CD4-positive, alpha-beta T cell treated with Interleukin-17A for 4 hours (primary cell): ENCODE measurements around the gene LRRN2.
A peak's percentile ranks its signal among the peaks of the same experiment; 100 is the strongest.

Source experiments
- DNase-seq: peaks from one replicate; pipeline ENCODE4 v3.0.0-alpha.2; 2020; ENCODE audit warnings: mixed read lengths

Gene LRRN2

GRCh38 chr1:204598319-204598969 lies 87.1 kb downstream of the LRRN2 start:
- DNase-seq = no peak

- no peak for DNase-seq
These were observed 93.1 kb downstream of the LRRN2 start for GRCh38 chr1:204592246-204592948.

GRCh38 chr1:204591473-204592090 lies 94.0 kb downstream of the LRRN2 start:
- DNase-seq = no peak

- no peak for DNase-seq
These were observed 96.0 kb downstream of the LRRN2 start for GRCh38 chr1:204589409-204590038.

GRCh38 chr1:204588826-204589225 lies 96.7 kb downstream of the LRRN2 start:
- DNase-seq = no peak

- no peak for DNase-seq
These were observed 97.9 kb downstream of the LRRN2 start for GRCh38 chr1:204587621-204588020.

GRCh38 chr1:204584699-204585372 lies 100.7 kb downstream of the LRRN2 start:
- peak; percentile 53 for DNase-seq

- peak; percentile 14 for DNase-seq
These were observed 101.5 kb downstream of the LRRN2 start for GRCh38 chr1:204583909-204584632.

GRCh38 chr1:204581759-204582158 lies 103.8 kb downstream of the LRRN2 start:
- DNase-seq = no peak

- no peak for DNase-seq
These were observed 104.7 kb downstream of the LRRN2 start for GRCh38 chr1:204580862-204581261.

- DNase-seq = no peak
These were observed 105.9 kb downstream of the LRRN2 start for GRCh38 chr1:204579681-204580080.

- DNase-seq = peak; percentile 21
These were observed 106.5 kb downstream of the LRRN2 start for GRCh38 chr1:204578867-204579664.

GRCh38 chr1:204577794-204578478 lies 107.6 kb downstream of the LRRN2 start:
- DNase-seq = no peak

GRCh38 chr1:204576422-204576821 lies 109.1 kb downstream of the LRRN2 start:
- DNase-seq = no peak

- DNase-seq = no peak
These were observed 110.0 kb downstream of the LRRN2 start for GRCh38 chr1:204575221-204576190.

- no peak for DNase-seq
These were observed 110.7 kb downstream of the LRRN2 start for GRCh38 chr1:204574865-204575163.

- no peak for DNase-seq
These were observed 111.3 kb downstream of the LRRN2 start for GRCh38 chr1:204574016-204574864.
